ENCODE measurements around the gene OR3A1.
"Not testable (repeated sequence)": the region's sequence is repeated elsewhere in the genome, so short reads cannot be mapped to it uniquely, and the experiment has no call there.

The OR3A1 gene

GRCh38 chr17:3298260-3298659 is at the start of gene OR3A1:
OR3A1 (minus strand) TSS chr17:3298360; CDS start chr17:3292582, 5,778 bp downstream.
- no peak for DNase-seq

- not testable (repeated sequence) for DNase-seq
These were observed 44.6 kb upstream of the OR3A1 start for GRCh38 chr17:3342782-3343181.

- no peak for DNase-seq
These were observed 37.7 kb upstream of the OR3A1 start for GRCh38 chr17:3335876-3336275.

GRCh38 chr17:3318336-3318735 is 20.2 kb upstream of the OR3A1 start:
- no peak for DNase-seq

GRCh38 chr17:3316836-3317235 is 18.7 kb upstream of the OR3A1 start:
- DNase-seq: no peak

GRCh38 chr17:3308603-3309002 is 10.4 kb upstream of the OR3A1 start:
- DNase-seq: no peak

- DNase-seq: no peak
These were observed 2.5 kb downstream of the OR3A1 start for GRCh38 chr17:3295632-3296031.

- not testable (repeated sequence) for DNase-seq
These were observed 4.6 kb downstream of the OR3A1 start for GRCh38 chr17:3293548-3293947.

- no peak for DNase-seq
These were observed 15.3 kb downstream of the OR3A1 start for GRCh38 chr17:3282901-3283300.

GRCh38 chr17:3276126-3276525 is 22.0 kb downstream of the OR3A1 start:
- DNase-seq: no peak

- no peak for DNase-seq
These were observed 26.9 kb downstream of the OR3A1 start for GRCh38 chr17:3271072-3271848.

- DNase-seq: no peak
These were observed 37.6 kb downstream of the OR3A1 start for GRCh38 chr17:3260600-3260999.

- no peak for DNase-seq
These were observed 38.0 kb downstream of the OR3A1 start for GRCh38 chr17:3260163-3260562.

GRCh38 chr17:3256575-3256974 is 41.6 kb downstream of the OR3A1 start:
- DNase-seq: no peak

- not testable (repeated sequence) for DNase-seq
These were observed 49.1 kb downstream of the OR3A1 start for GRCh38 chr17:3249013-3249412.

GRCh38 chr17:3244841-3245240 is 53.3 kb downstream of the OR3A1 start:
- not testable (repeated sequence) for DNase-seq

- DNase-seq: not testable (repeated sequence)
These were observed 57.1 kb downstream of the OR3A1 start for GRCh38 chr17:3241044-3241443.
